Anterior cingulate cortex (tissue), 58 donors: ENCODE data around the gene ZNF175.
"Not testable (repeated sequence)": the region's sequence is repeated elsewhere in the genome, so short reads cannot be mapped to it uniquely, and the experiment has no call there.

Experiments used
- DNase-seq, 58 donors: peaks; one replicate each; lab custom pipeline; 2025; lab: John Stamatoyannopoulos, UW

The ZNF175 gene

DNA sequence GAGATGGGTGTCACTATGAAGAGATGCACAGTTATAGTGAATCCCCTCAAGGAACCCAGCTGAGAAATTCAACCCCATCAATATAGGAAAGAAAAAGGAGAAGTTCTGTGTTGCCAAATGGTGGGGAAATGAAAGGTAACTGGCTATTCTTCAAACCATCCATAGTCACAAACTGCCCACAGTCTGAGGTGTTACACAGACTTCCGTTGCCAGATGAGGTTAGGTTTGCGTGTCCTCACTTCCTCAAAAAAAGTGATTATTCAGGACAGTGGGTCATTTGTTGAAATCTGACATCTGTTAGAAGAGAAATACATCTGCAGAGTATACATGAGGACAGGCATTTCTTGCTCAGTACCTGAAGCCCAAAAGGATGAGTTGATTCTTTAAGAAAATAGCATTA lies 50.1 kb downstream of the ZNF175 start:
- DNase-seq, result no peak

DNA sequence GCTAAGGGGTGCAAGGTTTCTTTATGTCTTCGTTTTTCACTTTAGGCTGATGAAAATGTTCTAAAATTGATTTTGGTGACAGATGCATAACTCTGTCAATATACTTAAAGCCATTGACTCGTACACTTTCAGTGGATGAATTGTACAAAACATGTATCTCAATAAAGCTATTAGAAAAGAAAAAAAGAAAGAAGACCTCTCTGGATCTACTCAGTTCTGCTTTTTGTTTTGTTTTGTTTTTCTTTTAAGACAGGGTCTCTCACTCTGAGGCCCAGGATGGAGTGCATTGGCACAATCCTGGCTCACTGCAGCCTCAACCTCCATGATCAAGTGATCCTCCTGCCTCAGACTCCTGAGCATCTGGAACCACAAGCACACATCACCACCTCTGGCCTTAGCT lies 55.6 kb downstream of the ZNF175 start:
- no peak for DNase-seq

DNA sequence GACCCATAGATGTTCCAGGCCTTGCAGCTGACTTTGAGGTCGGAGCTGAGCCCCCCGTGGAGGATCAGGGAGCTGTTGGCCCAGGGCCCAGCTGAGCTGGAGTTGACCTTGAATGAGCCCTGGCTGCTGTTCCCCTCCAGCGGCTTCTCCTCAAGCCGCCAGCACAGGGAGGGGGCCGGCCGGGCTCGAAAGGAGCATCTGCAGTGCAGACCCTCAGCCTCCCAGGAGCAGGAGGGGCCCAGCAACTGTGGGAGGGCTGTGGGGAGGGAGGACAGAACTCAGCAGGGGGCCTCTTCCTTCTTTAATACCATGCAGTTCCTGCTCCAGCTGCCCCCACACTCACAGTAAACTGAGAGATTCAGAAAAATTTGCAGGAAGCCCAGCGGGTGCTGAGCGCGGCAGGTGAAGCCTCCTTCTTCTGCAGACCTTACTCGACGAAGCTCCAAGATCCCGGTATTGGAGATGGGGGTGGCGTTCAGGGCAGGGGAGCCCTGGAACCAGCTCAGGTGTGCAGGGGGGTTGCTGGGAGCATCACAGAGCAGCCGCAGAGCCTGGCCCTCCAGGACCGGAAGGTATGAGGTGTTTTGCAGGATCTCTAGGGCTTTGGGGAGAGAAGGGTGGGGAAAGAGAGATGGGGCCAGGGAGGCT lies 56.5 kb downstream of the ZNF175 start:
- DNase-seq, result no peak

DNA sequence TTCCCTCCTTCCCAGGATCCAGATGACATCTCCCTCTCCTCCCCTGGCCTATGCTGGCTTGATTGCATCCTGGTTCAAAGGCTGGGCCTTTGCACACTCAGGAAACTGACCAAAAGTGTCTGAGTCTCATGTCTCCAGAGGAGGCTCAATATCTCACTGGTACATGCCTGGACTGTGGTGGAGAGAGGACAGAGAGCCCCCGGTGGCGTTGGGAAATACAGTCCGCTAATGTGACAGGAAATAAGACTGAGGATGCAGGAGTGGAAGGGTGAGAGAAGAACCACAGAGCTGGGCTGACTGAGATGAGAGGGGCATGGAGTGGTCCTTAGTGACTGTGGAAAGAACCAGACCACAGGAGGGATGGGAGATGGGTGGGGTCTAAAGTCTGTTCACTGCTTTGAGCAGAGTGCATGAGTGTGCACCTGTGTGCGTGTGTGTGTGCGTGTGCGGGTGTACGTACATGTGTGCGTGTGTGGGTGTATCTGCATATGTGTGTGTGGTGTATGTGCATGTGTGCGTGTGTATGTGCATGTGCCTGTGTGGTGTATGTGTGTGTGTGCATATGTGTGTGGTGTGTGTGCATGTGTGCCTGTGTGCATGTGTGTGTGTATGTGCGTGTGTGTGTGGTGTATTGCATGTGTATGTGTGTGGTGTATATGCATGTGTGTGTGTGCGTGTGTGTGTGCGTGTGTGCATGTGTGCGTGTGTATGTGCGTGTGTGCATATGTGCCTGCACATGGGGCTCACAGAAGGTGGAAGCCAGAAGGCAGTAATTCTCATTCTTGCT lies 57.3 kb downstream of the ZNF175 start:
- DNase-seq, result no peak

DNA sequence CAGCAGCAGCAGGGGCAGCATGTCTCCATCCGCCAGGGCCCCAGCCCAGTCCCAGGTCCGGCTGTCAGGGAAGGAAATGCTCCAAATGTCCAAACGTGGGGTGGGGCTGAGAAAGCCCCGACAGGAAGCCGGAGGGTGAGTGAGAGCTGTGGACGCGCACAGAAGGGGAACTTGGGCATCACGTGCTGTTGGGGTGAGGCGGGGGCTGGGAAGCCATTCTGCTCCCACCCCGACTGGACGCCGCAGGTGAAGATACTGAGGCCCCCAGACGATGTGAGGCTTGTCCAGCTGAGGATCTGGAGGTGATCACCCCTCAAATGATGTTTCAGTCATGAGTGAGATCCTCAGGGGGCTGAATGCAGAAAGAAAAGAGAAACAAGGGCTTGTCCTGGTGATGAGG lies 59.2 kb downstream of the ZNF175 start, which contains the start of gene SIGLEC5:
Gene SIGLEC5 (minus strand): TSS at position 87 of the 400 bp plus-strand sequence. CDS start 66 bp downstream, at position 21.
- DNase-seq, result not testable (repeated sequence)

DNA sequence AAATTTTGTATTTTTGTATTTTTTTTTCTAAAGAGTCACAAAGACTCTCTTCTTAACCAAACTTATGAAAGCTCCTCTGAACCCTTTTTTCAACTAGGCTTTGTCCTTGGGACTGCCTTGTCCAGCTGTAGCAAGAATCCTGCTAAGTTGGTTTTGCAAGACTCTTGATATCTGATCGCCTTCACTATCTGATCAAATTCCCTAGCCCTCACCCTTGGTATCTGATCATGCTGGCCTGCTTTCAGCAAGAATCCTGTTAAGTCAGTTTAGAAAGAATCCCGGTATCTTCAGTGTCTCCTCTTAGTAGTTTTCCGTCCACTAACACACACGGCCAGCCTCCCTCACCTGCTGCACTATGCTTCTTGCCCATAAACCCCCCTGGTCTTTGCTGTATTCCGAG lies 61.0 kb downstream of the ZNF175 start:
- DNase-seq, result no peak

DNA sequence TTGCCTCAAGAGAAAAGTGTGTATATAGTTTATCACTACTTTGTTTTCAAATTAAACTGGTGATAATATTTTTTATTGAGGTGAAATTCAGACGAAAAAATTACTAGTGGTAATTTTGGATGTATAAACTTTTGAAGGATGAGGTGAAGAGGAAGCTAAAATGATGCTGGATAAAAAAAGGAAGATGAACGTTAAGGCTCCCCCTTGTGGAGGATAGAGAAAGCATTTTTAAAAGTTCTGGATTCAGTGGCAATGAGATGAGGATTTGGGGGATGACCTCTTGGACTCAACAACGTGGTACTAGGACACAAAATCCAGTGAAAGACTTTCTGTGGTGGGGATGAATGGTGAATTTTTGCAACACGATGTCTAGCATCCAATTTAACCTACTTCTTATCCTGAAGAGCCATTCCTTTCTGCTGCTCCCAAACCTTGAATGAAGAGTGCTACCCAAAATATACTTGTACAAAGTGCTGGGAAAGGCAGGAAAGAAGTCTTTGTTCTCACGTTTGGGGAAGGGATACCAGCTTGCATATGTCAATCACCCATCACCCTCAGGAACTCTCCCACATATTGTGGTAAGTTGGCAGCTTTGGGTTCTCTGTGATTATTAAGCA lies 66.4 kb downstream of the ZNF175 start:
- DNase-seq, result no peak

DNA sequence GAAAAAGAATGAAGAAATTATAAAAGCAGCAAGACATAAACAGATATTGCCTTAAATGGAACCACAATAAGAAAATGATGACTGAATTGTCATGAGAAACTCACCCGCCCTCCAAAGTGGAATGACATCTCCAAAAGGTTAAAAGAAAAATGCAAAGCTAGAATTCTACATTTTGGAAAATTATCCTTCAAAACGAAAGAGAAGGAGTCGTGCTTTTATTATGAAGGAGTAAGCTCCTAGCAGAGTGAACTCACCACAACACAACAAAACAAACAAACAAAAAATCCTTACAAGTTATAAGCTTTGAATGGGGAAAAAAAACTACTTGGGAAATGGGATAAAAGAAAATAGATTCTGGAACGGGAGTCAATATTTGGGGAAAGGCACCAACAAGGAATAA lies 68.8 kb downstream of the ZNF175 start:
- no peak for DNase-seq

DNA sequence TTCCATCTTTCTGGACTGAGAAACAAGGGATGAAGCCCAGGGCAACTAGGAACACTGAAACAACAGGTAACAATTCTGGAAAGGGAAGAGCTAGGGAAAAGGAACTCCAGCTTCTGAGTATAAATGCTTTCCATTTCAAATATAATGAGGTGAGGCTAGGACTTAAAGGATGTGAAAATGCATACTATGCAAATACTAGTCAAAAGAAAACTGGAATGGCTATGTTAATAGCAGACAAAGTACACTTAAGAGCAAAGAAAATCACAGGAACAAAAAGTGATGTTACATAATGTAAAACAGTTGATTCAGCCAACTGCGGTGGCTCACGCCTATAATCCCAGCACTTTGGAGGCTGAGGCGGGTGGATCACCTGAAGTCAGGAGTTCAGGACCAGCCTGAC lies 69.3 kb downstream of the ZNF175 start:
- no peak for DNase-seq

DNA sequence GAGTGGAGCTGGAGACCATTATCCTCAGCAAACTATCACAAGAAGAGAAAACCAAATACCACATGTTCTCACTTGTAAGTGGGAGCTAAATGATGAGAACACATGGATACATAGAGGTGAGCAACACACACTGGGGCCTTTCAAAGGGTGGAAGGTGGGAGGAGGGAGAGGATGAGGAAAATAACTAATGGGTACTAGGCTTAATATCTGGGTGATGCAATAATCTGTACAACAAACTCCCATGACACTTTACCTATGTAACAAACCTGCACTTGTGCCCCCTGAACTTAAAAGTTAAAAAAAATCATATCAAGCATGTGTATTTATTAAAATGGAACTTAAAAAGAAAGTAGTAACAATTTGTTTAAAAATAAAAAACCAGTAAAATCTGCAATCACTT lies 70.6 kb downstream of the ZNF175 start:
- no peak for DNase-seq
